Mammary epithelial cell (primary cell): Measurements from ENCODE around the gene CEACAM20.

Experiments
- EZH2 ChIP-seq: IDR thresholded peaks from 2 replicates; pipeline ENCODE4 v1.6.1; 2012; ENCODE audit warnings: low read length, inconsistent platforms, borderline replicate concordance
- TF ChIP-seq, protein P1 (sequence below), 2 donors: IDR thresholded peaks in 1 of 2; conservative IDR thresholded peaks in 1 of 2; 2 replicates each; pipeline ENCODE4 v1.5.1; 2011 to 2012; ENCODE audit warnings: inconsistent platforms in 2 of 2, low read length in 2 of 2, mild to moderate bottlenecking in 2 of 2, control low read depth in 1 of 2, low read depth in 1 of 2; ENCODE audit not compliant: insufficient read depth in 1 of 2; ENCODE audit errors: extremely low read depth in 1 of 2

DNA sequence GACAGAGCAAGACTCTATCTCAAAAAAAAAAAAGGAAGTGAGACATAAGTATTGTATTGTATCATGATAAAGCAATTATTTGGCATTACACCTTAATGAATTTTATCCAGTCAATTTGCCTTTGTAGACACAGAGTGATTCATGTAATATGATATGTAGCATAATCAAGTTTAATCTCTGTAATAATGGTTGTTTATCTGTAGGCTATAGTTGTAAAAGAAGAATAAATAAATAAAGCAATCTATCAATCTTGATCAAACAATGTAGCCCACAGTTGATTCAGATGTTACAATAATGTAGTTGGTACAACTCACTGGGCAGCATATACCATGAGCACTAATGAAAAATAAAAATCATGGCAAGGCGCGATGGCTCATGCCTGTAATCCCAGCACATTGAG is 28.5 kb upstream of the CEACAM20 start:
- TF ChIP-seq, protein P1, sequence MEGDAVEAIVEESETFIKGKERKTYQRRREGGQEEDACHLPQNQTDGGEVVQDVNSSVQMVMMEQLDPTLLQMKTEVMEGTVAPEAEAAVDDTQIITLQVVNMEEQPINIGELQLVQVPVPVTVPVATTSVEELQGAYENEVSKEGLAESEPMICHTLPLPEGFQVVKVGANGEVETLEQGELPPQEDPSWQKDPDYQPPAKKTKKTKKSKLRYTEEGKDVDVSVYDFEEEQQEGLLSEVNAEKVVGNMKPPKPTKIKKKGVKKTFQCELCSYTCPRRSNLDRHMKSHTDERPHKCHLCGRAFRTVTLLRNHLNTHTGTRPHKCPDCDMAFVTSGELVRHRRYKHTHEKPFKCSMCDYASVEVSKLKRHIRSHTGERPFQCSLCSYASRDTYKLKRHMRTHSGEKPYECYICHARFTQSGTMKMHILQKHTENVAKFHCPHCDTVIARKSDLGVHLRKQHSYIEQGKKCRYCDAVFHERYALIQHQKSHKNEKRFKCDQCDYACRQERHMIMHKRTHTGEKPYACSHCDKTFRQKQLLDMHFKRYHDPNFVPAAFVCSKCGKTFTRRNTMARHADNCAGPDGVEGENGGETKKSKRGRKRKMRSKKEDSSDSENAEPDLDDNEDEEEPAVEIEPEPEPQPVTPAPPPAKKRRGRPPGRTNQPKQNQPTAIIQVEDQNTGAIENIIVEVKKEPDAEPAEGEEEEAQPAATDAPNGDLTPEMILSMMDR (conservative IDR thresholded peaks at IDR 0.05 in 1 of 2, IDR thresholded peaks at IDR 0.05 in 1 of 2; ENCODE audit: extremely low read depth in 1 of 2, insufficient read depth in 1 of 2, low read depth in 1 of 2, low read length in 2 of 2) = no peak
- TF ChIP-seq EZH2 = no peak
